ENCODE results near the gene TIMP3.

- TF ChIP-seq ZNF565 (CRISPR knock-in tag; conservative IDR thresholded peaks at IDR 0.05; ENCODE audit: low read depth) = no peak
- TF ChIP-seq ZFP3 (CRISPR knock-in tag; IDR thresholded peaks at IDR 0.05) = no peak
- TF ChIP-seq ZC3H10 (CRISPR knock-in tag; IDR thresholded peaks at IDR 0.05) = no peak
- TF ChIP-seq, protein P1, sequence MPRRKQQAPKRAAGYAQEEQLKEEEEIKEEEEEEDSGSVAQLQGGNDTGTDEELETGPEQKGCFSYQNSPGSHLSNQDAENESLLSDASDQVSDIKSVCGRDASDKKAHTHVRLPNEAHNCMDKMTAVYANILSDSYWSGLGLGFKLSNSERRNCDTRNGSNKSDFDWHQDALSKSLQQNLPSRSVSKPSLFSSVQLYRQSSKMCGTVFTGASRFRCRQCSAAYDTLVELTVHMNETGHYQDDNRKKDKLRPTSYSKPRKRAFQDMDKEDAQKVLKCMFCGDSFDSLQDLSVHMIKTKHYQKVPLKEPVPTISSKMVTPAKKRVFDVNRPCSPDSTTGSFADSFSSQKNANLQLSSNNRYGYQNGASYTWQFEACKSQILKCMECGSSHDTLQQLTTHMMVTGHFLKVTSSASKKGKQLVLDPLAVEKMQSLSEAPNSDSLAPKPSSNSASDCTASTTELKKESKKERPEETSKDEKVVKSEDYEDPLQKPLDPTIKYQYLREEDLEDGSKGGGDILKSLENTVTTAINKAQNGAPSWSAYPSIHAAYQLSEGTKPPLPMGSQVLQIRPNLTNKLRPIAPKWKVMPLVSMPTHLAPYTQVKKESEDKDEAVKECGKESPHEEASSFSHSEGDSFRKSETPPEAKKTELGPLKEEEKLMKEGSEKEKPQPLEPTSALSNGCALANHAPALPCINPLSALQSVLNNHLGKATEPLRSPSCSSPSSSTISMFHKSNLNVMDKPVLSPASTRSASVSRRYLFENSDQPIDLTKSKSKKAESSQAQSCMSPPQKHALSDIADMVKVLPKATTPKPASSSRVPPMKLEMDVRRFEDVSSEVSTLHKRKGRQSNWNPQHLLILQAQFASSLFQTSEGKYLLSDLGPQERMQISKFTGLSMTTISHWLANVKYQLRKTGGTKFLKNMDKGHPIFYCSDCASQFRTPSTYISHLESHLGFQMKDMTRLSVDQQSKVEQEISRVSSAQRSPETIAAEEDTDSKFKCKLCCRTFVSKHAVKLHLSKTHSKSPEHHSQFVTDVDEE (CRISPR knock-in tag; IDR thresholded peaks at IDR 0.05) = no peak
- no peak for TF ChIP-seq ZNF70 (CRISPR knock-in tag; IDR thresholded peaks at IDR 0.05)
- no peak for TF ChIP-seq ARNTL (CRISPR knock-in tag; IDR thresholded peaks at IDR 0.05; ENCODE audit: borderline replicate concordance, low read depth)
- TF ChIP-seq CSDC2 (CRISPR knock-in tag; IDR thresholded peaks at IDR 0.05) = no peak
- TF ChIP-seq PPARA (CRISPR knock-in tag; IDR thresholded peaks at IDR 0.05; ENCODE audit: borderline replicate concordance) = no peak
- no peak for TF ChIP-seq ZFP30 (CRISPR knock-in tag; IDR thresholded peaks at IDR 0.05)
- no peak for TF ChIP-seq TCF4 (CRISPR knock-in tag; IDR thresholded peaks at IDR 0.05; ENCODE audit: borderline replicate concordance)
Measured at GRCh38 chr22:32808038-32808445, 6.5 kb downstream of the TIMP3 start.

All from SK-N-SH treated with all-trans-retinoic acid at 6 μM for 48 hours (cell line).